Measurements from ENCODE around the gene CYP4F12.
"Not testable (repeated sequence)": the region's sequence is repeated elsewhere in the genome, so short reads cannot be mapped to it uniquely, and the experiment has no call there.

Gene CYP4F12

DNA sequence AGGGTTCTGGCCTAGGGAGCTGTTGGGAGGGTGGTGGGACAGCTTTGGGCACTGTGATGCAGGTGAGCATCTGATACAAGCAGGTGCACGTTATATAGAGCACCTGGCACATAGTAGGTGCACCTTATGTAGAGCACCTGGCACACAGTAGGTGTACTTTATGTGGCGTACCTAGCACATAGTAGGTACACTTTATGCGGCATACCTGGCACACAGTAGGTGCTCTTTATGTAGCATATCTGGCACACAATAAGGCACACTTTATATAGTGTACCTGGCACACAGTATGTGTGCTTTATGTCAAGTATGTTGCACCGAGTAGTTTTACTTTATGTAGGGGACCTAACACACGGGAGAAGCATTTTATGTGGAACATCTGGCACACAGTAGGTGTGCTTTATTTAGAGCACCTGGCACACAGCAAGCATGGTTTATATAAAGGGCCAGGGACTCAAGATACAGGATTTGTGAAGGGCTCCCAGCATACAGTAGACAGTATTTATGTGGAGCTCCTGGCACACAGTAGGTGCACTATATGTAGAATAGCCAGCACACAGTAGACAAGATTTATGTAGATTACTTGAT is 1.6 kb upstream of the CYP4F12 start:
- H3K27ac ChIP-seq: no peak overlapping the region

GRCh38 chr19:15671891-15672579 is 852 bp upstream of the CYP4F12 start:
- H3K27ac ChIP-seq: no peak overlapping the region
- no peak for TF ChIP-seq CTCF (IDR thresholded peaks at IDR 0.05)
- no peak for TF ChIP-seq ZFX (IDR thresholded peaks at IDR 0.05; ENCODE audit: borderline replicate concordance)

More for the DNA sequence above, 1.6 kb upstream of the CYP4F12 start:
- TF ChIP-seq ZFX (IDR thresholded peaks at IDR 0.05; ENCODE audit: borderline replicate concordance) (no peak), CTCF (IDR thresholded peaks at IDR 0.05) (no peak)

GRCh38 chr19:15673176-15673654 is 328 bp downstream of the CYP4F12 start:
- H3K27ac ChIP-seq: no peak overlapping the region
- TF ChIP-seq CTCF (IDR thresholded peaks at IDR 0.05): no peak

- no peak for TF ChIP-seq CTCF (IDR thresholded peaks at IDR 0.05)
- TF ChIP-seq ZFX (IDR thresholded peaks at IDR 0.05; ENCODE audit: borderline replicate concordance): no peak
- H3K27ac ChIP-seq: no peak overlapping the region
These were observed 2.7 kb downstream of the CYP4F12 start for GRCh38 chr19:15675560-15675959.

- no peak overlapping the region for H3K27ac ChIP-seq
- TF ChIP-seq CTCF (IDR thresholded peaks at IDR 0.05) (no peak), ZFX (IDR thresholded peaks at IDR 0.05; ENCODE audit: borderline replicate concordance) (no peak)
These were observed 6.2 kb downstream of the CYP4F12 start for GRCh38 chr19:15679089-15679488.

GRCh38 chr19:15679865-15680264 is 7.0 kb downstream of the CYP4F12 start:
- not testable (repeated sequence) for H3K27ac ChIP-seq

DNA sequence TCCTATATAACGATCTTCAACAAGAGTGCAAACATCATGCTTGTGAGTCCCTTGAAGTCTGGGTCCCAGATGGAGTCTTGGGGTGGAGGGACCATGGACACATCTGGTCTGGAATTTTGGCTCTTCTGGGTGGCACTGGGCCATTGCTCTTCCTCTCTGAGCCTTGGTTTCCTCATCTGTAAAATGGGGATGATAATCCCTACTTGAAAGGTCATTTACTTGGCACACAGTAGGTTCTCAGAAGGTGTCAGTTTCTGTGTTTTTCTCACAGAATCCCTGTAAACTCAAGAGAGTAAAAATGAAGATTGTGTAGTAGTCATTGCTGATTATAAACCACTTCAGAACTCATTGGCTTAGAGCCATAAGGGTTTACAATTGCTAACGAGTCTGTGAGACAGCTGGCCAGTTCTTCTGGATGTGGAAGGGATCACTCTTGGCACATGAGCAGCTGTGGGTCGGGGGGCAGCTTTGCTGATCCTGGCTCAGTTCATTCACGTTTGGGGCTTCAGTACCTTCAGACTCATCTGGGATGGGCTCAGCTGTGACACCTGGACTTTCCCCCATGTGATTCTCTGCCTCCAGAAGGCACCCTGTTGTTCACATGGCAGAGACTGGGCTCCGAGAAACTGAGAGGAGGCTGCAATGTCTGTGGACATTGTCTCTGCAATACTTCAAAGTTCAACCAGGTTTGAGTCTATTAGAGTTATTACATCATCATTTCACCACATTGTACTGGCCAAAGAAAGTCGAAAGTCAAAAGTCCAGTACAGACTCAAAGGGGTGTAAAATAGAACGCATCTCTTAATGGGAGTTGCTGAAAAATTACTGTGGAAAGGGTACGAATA is 7.8 kb downstream of the CYP4F12 start:
- H3K27ac ChIP-seq: no peak overlapping the region
- no peak for TF ChIP-seq CTCF (IDR thresholded peaks at IDR 0.05)
- no peak for TF ChIP-seq ZFX (IDR thresholded peaks at IDR 0.05; ENCODE audit: borderline replicate concordance)

Measured in 22Rv1 (cell line).